ENCODE results near the gene NPM3.

GRCh38 chr10:101826852-101827434 is 43.7 kb upstream of the NPM3 start:
- TF ChIP-seq POLR2A (IDR thresholded peaks at IDR 0.05) (no peak), CTCF (IDR thresholded peaks at IDR 0.05) (no peak), POLR2AphosphoS5 (IDR thresholded peaks at IDR 0.05) (no peak), EP300 (IDR thresholded peaks at IDR 0.05) (no peak)

All from sigmoid colon (tissue), 4 donors.